SK-N-DZ (cell line): Measurements from ENCODE around the gene ATPAF2.
A peak's percentile ranks its signal among the peaks of the same experiment; 100 is the strongest.
"Not testable (repeated sequence)": the region's sequence is repeated elsewhere in the genome, so short reads cannot be mapped to it uniquely, and the experiment has no call there.

Source experiments
- DNase-seq: peaks from one replicate; pipeline ENCODE4 v3.0.0-alpha.2; 2015; ENCODE audit warnings: low spot score

ATPAF2 gene

DNA sequence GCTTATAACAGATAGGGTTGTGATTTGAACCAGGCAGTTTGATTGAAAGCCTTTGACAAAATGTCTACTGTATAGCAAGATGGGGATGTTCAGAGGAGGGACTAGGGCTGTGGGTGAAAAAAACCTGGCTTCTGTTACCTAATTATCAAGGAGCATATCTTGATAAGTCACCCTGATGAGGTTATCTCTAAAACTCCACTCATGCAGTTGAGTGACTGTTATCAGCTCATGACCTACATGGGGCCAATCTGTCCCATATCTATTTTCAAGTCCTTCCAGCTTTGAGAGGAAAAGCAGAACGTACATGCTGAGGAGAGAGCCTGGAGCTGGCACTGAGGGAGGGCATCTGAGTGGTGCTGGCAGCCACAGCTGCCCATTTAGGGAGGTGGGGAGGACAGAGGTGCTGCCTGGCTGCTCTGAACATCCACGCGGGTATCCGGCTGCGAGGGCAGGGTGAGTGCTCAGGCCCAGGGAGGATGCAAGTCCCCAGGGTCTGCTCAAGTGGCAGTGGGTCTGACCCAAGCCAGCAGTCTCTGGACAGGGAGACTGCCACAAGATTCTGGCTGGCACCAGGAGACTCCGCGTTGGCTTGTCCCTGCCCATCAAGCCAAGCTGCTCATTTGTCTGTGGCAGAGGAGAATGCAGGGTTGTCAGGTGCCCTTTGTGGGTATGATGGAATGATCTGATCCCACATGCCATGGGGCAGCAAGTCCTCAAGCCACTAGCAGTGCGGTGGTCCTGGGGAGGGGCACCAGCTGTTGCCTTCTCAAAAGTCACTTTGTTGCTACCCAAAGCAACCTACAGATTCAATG, 29.2 kb downstream of the ATPAF2 start:
- DNase-seq, result peak; percentile 36

- DNase-seq, result no peak
These were observed 30.3 kb downstream of the ATPAF2 start for GRCh38 chr17:18008496-18009268.

GRCh38 chr17:18006495-18007239, 32.3 kb downstream of the ATPAF2 start:
- DNase-seq, result no peak

DNA sequence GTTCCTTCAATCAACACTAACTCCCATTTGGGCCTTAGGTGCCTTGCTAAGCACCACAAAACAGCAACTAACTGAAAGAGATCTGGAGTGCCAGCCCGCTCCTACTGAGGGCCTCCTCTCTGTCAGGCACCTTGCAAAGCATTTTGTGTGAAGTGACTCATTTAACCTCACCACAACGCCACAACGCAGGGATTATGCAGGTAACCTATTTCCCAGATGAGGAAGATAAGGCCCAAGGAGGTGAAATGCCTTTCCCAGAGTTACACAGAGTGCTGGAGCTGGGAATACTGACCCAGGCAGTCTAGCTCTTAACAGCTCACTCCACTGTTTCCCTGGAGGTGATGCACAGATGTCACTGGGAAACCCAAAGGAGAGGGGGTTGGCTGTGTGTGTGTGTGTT, 33.5 kb downstream of the ATPAF2 start:
- no peak for DNase-seq

- no peak for DNase-seq
These were observed 34.1 kb downstream of the ATPAF2 start for GRCh38 chr17:18004884-18005305.

GRCh38 chr17:18004345-18004744, 34.6 kb downstream of the ATPAF2 start:
- DNase-seq, result no peak

DNA sequence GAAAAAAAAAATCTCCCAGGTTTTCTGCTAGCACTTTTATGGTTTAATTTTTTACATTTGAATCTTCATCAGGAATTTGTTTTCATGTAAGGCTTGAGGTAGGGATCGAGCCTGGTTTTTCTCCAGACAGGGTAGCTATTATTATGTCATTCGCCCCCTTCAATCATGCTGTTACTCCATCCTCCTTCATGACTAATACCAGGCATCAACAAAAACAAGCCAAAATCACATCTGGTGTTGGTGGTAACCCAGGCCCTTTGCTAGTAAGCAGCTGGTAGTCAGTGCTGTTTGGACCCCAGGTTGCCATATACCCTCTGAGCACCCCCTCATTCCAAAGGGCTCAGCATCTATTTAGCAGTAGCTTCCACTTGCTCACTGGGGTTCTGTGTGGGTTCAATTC, 36.8 kb downstream of the ATPAF2 start:
- no peak for DNase-seq

- no peak for DNase-seq
These were observed 38.9 kb downstream of the ATPAF2 start for GRCh38 chr17:18000030-18000408.

- DNase-seq, result peak; percentile 52
These were observed 39.5 kb downstream of the ATPAF2 start for GRCh38 chr17:17999364-18000029.

- DNase-seq, result no peak
These were observed 40.0 kb downstream of the ATPAF2 start for GRCh38 chr17:17998934-17999333.

DNA sequence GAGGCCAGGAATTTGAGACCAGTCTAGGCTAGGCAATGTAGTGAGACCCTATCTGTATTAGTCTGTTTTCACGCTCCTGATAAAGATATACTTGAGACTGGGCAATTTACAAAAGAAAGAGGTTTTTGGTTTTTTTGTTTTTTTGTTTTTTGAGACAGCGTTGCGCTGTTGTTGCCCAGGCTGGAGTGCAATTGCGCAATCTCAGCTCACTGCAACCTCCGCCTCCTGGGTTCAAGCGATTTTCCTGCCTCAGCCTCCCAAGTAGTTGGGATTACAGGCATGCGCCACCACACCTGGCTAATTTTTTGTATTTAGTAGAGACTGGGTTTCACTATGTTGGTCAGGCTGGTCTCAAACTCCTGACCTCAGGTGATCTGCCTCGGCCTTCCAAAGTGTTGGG, 43.1 kb downstream of the ATPAF2 start:
- not testable (repeated sequence) for DNase-seq

DNA sequence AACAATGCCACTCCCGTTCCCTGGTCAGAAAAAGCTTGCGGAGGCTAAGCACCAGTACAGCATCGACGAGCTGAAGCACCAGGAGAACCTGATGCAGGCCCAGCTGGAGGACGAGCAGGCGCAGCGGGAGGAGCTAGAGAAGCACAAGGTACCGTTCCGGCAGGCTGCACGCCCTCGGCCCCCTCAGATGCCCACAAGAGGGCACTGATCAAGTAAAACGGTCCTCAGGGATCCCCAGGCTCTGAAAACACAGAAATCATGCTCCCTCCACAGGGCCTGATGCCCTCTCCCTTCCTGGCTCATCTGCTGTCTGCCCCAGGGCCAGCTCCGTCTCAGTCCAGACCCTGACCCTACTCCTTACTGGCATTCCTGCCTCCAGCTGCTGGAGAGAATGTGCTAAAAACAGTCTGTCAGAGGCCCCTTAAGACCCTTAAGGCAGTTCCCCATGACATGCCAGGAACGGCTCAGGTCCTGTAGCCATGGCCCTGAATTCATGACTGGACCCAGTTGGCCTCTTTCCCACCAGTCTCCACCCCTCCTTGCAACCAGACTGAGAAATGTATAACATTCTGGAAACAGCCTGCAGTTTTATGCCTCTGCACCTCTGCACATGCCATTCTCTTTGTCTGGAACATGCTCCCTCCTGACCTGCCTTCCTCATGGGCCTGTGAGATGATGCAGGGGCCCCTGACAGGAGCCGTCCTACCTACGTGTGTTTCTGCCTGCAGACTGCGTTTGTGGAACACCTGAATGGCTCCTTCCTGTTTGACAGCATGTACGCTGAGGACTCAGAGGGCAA, 44.5 kb downstream of the ATPAF2 start:
- peak; percentile 80 for DNase-seq

- DNase-seq, result no peak
These were observed 45.1 kb downstream of the ATPAF2 start for GRCh38 chr17:17993852-17994251.

- DNase-seq, result no peak
These were observed 45.6 kb downstream of the ATPAF2 start for GRCh38 chr17:17993366-17993765.

DNA sequence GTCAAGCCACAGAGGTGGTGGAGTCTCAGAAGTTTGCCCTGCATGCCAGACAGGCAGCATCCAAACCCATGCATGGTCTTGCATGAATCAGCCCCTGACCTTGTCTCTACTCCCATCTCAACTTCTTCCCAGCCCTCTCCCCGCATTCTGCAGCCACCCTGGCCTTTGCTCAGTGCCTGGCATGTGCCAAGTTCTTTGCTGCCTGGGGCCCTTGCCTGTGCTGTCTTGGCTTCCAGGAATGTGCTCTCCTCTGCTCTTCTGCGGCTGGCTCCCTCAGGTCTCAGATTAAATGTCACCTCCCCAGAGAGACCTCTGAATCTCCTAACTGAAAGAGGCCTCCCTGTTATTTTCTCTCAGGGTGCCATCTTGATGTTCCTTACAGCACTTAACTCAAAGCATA, 48.7 kb downstream of the ATPAF2 start:
- no peak for DNase-seq

GRCh38 chr17:17989618-17990017, 49.4 kb downstream of the ATPAF2 start:
- DNase-seq, result no peak

- no peak for DNase-seq
These were observed 49.9 kb downstream of the ATPAF2 start for GRCh38 chr17:17989081-17989480.

GRCh38 chr17:17988427-17988945, 50.5 kb downstream of the ATPAF2 start:
- no peak for DNase-seq

- no peak for DNase-seq
These were observed 51.1 kb downstream of the ATPAF2 start for GRCh38 chr17:17987901-17988300.

- DNase-seq, result no peak
These were observed 51.6 kb downstream of the ATPAF2 start for GRCh38 chr17:17987187-17987896.
